ENCODE measurements around the gene CCT2. TPM values are rescaled to one million over a fixed set of nuclear protein-coding genes. Genes with fewer than 3 reads are reported as not detected.

CCT2 gene
- total and polyA plus RNA-seq, 2 of the 8 experiments (the other 6 are each of a cell fraction or from before 2014, with no cell fraction given), result 244 to 419 TPM

GRCh38 chr12:69642531-69642930 lies 57.3 kb downstream of the CCT2 start:
- H3K4ac ChIP-seq (replicated peaks; ENCODE audit: insufficient read length, low read depth, low read length), result no peak overlapping the region
- no peak overlapping the region for H3K56ac ChIP-seq (replicated peaks; ENCODE audit: insufficient read length, low read depth, low read length)
- H2BK5ac ChIP-seq (ENCODE audit: low read depth, low read length), result no peak overlapping the region
- no peak overlapping the region for H3K14ac ChIP-seq (ENCODE audit: insufficient read length)
- H3K4me3 ChIP-seq (ENCODE audit: extremely low read depth in 1 of 4, insufficient read depth in 2 of 4, low read depth in 3 of 4, low read length in 4 of 4), result no peak overlapping the region
- H2BK20ac ChIP-seq (ENCODE audit: low read length), result no peak overlapping the region
- H3K4me2 ChIP-seq (ENCODE audit: insufficient read depth in 1 of 2, low read depth in 2 of 2, low read length in 2 of 2), result no peak overlapping the region
- ChIA-PET POLR2A (ENCODE audit: partially characterized antibody) (interaction anchor here (0.8 kb wide), 1 partner anchor 190 kb away, joined by 4 read pairs; no protein-coding TSS in a partner anchor), CTCF (ENCODE audit: partially characterized antibody) (interaction anchor here (0.7 to 4.7 kb wide), 3 partner anchors 12 to 138 kb away, joined by 3 to 68 read pairs (median 16); no protein-coding TSS in a partner anchor)
- WGBS, 2 experiments (ENCODE audit: extremely low coverage in 1 of 2, insufficient coverage in 1 of 2, insufficient read length in 1 of 2, insufficient replicate concordance in 2 of 2, low coverage in 1 of 2, low lambda C conversion rate in 2 of 2, missing lambda C conversion rate in 1 of 2), result 88% methylated on average over 6 of the region's 6 CpGs; no CpG with 5 or more reads in 1 of the 2 experiments
- H3K9ac ChIP-seq (replicated peaks in 1 of 4; ENCODE audit: extremely low read depth in 1 of 4, low read depth in 3 of 4, low read length in 3 of 4), result no peak overlapping the region
- no peak overlapping the region for H3K23ac ChIP-seq (ENCODE audit: insufficient read length)
- H3K23me2 ChIP-seq (ENCODE audit: low read depth, low read length), result no peaks in the 10 kb centered on the region
- H4K5ac ChIP-seq (ENCODE audit: insufficient read length, low read depth, low read length), result no peak overlapping the region
- no peak for FAIRE-seq
- no peak overlapping the region for H2AFZ ChIP-seq (ENCODE audit: low read length)
- H2BK120ac ChIP-seq (replicated peaks; ENCODE audit: low read depth, low read length), result no peak overlapping the region
- H3K79me1 ChIP-seq (ENCODE audit: low read depth, low read length), result no peaks in the 10 kb centered on the region
- H4K91ac ChIP-seq (replicated peaks; ENCODE audit: insufficient read length, low read length), result no peak overlapping the region
- H2BK15ac ChIP-seq (ENCODE audit: low read length), result no peak overlapping the region
- no peaks in the 10 kb centered on the region for H4K20me1 ChIP-seq (replicated peaks in 1 of 2; ENCODE audit: control insufficient read depth in 1 of 2, insufficient read depth in 2 of 2, low read length in 2 of 2)
- H3K79me2 ChIP-seq (ENCODE audit: control insufficient read depth in 1 of 2, insufficient read depth in 2 of 2, low read length in 2 of 2), result no peaks in the 10 kb centered on the region
- no peak overlapping the region for H3K27ac ChIP-seq (ENCODE audit: low read depth, low read length)
- H2BK12ac ChIP-seq (ENCODE audit: low read depth, low read length), result no peak overlapping the region
- H3K36me3 ChIP-seq (ENCODE audit: control insufficient read depth in 2 of 4, insufficient read depth in 4 of 4, low read length in 3 of 4), result no peaks in the 10 kb centered on the region
- DNase-seq (ENCODE audit: low read depth in 1 of 2, low spot score in 2 of 2), result no peak
- no peaks in the 10 kb centered on the region for H3K9me3 ChIP-seq (ENCODE audit: insufficient read depth in 2 of 2, low read depth in 1 of 2, low read length in 1 of 2)
- H4K8ac ChIP-seq (ENCODE audit: extremely low read depth, insufficient read depth, low read length), result no peak overlapping the region
- no peak overlapping the region for H3K18ac ChIP-seq (ENCODE audit: extremely low read depth, low read length)
- H3K4me1 ChIP-seq (replicated peaks in 1 of 4; ENCODE audit: control insufficient read depth in 3 of 4, insufficient read depth in 4 of 4, low read length in 3 of 4), result no peaks in the 10 kb centered on the region
- no peaks in the 10 kb centered on the region for H3K27me3 ChIP-seq (replicated peaks in 1 of 4; ENCODE audit: control insufficient read depth in 3 of 4, extremely low read depth in 1 of 4, insufficient read depth in 3 of 4, low read length in 3 of 4)
- H2AK5ac ChIP-seq (ENCODE audit: low read depth, low read length), result no peak overlapping the region
- no peak for TF ChIP-seq BCL11A (IDR thresholded peaks at IDR 0.05; ENCODE audit: low read depth in 2 of 2, low read length in 2 of 2)
- TF ChIP-seq CEBPB (IDR thresholded peaks at IDR 0.05; ENCODE audit: low read depth, low read length), result no peak
- no peak for TF ChIP-seq SP2 (IDR thresholded peaks at IDR 0.05; ENCODE audit: low read length)
- TF ChIP-seq CHD2 (IDR thresholded peaks at IDR 0.05; ENCODE audit: low read length), result no peak
- TF ChIP-seq MAX (IDR thresholded peaks at IDR 0.05), result no peak
- no peak for TF ChIP-seq SIRT6 (IDR thresholded peaks at IDR 0.05; ENCODE audit: low read length)
- TF ChIP-seq KDM1A (IDR thresholded peaks at IDR 0.05; ENCODE audit: borderline replicate concordance, low read length), result no peak
- TF ChIP-seq FOSL1 (IDR thresholded peaks at IDR 0.05; ENCODE audit: insufficient read depth, low read depth, low read length), result no peak
- TF ChIP-seq SIX5 (IDR thresholded peaks at IDR 0.05; ENCODE audit: low read depth, low read length), result no peak
- no peak for TF ChIP-seq HDAC2 (IDR thresholded peaks at IDR 0.05; ENCODE audit: borderline replicate concordance in 1 of 2, low read depth in 2 of 2, low read length in 2 of 2)
